GM21515 (cell line): ENCODE data around the gene ITPRID2.
A peak's percentile ranks its signal among the peaks of the same experiment; 100 is the strongest.
"Not testable (repeated sequence)": the region's sequence is repeated elsewhere in the genome, so short reads cannot be mapped to it uniquely, and the experiment has no call there.

Source experiments
- ATAC-seq: cut with Tn5 transposase; IDR thresholded peaks from one replicate; pipeline ENCODE4 v1.9.1; 2021; ENCODE audit not compliant: unreplicated experiment

ITPRID2 gene

GRCh38 chr2:181915102-181915501 lies 23.6 kb downstream of the ITPRID2 start:
- no peak for ATAC-seq

DNA sequence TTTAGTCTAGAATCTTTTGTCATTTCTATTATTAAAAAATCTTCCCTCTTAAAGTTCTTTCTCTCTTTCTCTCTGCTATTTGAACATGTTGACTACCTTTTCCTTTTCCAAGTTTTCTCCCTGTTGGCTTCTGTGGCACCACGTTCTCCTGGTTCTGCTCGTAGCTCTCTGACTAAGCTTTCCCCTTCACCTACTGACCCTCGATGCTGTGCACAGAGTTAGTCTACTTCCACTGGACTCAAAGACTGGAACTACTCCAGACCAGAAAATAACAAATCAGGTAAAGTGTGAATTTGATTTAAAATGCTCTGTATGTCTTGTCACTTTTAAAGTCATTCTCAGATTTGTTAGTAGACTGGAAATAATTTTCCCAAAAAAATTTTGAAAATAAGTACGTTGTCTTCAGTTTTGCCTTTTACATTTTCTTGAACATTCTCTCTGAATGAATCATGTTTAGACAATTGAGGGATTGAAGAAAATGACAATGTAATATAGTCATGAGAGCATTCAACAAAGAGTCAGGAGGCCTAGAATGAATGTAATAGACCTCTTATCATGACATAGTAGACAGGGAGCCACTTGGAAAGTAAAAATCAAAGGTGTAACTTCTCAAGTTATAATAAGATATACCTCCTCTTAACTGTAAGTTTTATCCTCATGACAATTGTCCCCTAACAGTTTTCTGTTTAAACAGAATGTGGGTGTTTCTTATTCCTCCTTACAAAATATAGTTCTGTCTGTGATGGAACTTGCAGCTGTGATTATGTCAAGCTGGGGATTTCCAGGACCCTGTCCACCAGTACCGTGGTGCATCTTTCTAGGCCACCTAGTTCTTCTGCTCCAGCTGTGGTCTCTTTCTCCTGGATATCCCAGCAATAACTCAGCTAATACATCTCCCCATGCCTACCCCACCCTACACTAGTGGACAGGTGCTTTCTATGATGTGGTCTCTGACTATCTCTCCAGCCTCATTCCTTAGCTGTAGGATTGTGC lies 25.5 kb downstream of the ITPRID2 start:
- no peak for ATAC-seq

DNA sequence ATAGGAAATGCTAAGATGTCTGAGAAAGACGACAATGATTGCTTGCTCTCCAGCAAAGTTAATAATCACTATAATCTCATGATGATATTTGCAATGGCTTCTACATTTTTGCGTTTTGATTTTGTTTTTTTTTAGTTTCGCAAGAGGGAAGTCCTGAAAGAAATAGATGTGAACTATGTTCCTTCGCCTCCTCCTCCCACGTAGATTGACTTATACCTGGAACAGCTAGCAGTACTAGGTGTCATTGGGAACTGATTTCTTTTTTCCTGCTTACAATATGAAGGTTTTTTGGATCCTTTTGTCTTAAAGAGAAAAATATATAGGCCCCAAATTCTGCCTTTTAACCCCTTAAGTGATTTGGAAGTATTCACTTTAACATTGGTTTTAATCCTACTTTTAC lies 26.7 kb downstream of the ITPRID2 start:
- ATAC-seq: no peak

GRCh38 chr2:181923121-181923520 lies 31.6 kb downstream of the ITPRID2 start:
- no peak for ATAC-seq

- no peak for ATAC-seq
Observed at GRCh38 chr2:181924336-181924735, 32.8 kb downstream of the ITPRID2 start.

- no peak for ATAC-seq
Observed at GRCh38 chr2:181934694-181935093, 43.2 kb downstream of the ITPRID2 start.

- ATAC-seq: no peak
Observed at GRCh38 chr2:181937473-181937872, 45.9 kb downstream of the ITPRID2 start.

DNA sequence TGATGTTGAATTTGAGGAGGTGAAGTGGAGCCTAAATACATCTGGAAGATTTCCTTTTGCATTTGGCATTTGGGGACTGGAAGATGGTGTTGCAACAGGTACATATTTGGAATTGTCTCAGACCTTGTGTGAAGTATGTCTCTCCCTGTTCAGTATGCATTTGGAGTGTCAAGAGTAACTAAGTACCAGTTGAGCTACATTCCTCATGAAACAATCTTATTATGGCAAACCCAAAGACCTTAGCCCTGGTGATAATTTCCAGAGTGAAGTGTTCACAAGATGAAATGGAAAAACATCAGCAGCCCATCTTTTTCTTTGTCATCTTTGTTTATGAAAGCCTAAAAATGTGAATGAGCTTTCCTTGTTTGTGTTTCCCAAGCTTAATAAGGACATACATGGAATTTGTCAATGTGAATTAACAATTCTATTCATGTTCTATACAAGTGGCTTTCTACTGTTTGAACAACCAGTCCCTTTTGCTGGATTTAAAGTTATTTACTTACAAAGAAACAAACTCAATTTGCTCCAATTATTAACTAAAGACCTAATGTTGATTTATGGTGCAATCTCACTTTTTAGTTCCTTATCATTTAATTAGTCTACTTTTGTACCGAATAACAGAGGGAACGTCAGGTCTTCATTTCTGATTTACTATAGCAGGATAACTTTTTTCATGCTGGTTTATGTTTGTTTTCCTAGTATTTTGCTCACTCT lies 52.0 kb downstream of the ITPRID2 start:
- no peak for ATAC-seq

DNA sequence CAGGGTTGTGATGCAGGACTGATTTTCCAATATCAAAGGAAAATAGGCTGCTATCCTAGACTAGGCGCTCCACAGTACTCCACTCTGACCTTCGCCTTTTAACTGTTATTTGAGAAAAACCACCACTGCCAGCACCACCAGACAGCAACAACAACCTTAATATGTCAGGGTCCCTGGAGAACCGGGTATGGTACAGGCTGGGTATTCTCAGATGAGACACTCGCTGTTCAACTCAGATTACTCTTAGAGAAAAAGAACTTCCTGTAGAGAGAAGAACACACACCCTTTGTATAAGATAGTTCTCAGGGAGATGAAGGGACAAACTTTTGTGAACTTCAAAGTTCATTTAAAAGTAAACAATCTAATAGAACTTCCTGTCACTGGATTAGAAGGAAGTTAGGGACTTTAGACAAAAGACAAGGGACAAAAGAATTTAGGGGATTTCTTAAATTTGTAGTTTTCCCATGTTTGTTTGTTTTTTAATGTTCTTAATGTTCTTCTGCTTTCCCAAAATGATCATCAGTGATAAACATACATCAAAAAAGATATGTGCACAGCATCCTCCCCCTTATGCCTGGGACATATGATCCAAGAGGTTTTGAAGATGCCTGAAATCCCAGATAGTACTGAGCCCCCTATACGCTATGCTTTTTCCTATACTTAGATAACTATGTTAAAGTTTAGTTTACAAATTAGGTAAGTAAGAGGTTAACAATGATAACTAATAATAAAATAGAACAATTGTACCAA lies 52.8 kb downstream of the ITPRID2 start:
- ATAC-seq: no peak

- no peak for ATAC-seq
Observed at GRCh38 chr2:181944914-181945291, 53.4 kb downstream of the ITPRID2 start.

- ATAC-seq: no peak
Observed at GRCh38 chr2:181946444-181947127, 55.1 kb downstream of the ITPRID2 start.

DNA sequence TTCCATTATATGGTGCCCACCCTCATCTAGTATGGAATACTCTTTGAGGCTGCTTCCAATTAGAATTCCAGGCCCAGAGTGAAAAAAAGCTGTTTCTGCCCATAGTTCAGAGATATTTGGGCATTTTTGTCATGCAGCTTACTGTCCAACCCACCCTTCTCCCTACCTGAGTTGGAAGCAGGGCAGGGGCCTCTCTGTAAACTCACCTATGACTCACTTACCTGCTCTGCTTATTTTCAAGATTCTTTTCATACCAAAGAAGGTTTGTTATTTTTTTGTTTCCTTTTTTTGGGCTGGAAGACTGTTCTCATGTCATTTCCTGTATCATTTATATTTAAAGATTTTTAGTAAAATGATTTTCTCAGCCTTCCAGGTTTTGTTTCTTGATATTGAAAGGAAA lies 55.7 kb downstream of the ITPRID2 start:
- no peak for ATAC-seq

DNA sequence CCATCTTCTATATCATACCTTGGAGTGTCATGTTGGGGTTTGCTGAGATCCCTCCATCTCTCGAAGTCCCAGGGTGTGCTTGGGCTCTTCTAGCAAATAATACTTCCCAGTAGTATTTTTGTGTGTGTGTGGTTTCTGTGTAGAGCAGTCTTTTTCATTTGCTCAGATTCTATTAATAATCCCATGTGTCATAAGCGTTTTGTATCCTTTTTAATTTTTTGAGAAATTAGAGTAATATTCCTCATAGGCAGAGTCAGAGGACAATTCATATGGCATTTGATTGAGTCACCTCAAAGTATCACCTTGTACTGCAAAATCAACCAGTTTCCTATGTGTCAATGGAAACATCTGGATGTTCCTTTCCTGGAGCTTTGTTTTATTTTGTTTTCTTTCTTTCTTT lies 56.7 kb downstream of the ITPRID2 start:
- no peak for ATAC-seq

DNA sequence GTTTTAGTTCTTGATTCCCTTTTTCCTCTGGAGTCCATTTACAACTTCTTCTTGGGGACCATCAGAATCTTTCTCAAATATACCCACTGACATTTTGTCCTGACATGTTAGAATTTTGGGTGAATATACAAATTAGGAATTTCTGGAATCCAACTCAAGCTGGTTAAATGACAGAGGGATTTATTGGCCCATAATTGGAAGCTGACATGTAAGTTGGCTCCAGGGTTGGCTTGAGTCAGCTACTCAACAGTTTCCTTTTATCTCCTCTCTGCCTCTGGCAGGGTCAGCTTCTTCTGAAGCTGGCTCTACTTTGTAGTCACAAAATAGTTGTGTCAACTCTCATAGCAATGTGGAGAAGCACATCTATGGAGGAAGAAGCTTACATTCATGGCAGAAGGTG lies 57.5 kb downstream of the ITPRID2 start:
- no peak for ATAC-seq

DNA sequence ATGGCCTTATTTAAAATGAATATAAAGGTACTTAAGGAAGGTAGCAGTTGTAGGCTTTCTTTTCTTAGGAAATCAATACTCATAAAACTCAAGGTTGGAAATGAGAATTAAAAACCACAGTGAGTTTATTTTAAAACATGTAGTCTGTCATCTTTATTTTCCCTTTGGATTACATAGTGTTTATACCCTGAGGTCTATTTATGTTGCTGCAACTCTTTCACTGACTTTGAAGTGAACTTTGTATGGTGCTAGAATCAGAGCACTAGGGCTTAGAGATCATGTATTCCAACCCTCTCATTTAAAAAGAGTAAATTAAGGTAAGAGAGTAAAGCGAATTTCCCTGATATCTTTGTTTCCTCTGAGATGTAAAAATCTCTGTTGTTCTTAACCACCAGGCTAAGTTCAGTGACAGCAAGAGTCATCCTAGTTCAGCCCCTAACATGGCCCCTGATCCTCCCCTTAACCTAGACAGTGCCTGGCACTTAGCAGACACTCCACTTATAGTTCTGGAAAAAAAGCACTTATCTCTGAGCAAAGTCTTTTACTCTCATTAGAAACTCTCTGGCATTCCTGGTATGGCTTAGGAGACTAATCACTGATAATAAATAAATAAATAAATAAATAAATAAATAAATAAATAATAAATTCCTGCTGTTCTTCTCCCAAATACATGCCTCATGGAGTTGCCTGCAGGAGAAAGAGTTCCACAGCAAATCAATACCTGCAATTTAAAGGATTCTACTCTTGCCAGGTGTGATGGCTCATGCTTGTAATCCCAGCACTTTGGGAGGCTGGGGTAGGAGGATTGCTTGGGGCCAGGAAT lies 61.1 kb downstream of the ITPRID2 start:
- ATAC-seq: no peak

DNA sequence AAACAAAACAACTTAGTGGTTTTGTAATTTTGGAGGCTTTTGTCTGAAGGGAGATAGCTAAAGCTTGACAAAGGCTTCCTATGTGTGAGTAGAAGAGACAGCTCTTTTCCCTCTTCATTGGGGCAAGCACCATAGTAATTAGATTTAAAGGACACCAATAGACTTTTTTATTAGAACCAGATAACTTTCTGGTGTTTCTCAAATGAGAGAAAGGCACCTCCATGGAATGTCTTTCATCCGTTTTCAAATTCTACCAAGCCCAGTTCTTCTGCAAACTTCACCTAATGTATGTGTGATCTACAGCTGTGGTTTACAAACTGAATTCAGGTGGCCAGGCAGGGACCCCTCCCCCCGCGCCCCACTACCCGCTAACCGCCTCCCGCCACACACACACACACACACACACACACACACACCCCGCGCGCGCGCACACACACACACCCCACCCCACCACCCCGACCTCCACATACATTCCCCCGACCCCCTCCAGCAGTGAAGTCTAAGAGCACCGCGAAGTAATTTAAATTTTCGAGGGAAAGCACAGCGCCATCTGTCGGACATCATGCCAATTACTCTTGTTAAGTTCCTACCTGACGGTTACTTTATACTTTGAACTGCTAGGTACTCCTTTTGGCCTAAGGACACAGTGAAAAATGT lies 62.5 kb downstream of the ITPRID2 start:
- ATAC-seq: peak; percentile 89

DNA sequence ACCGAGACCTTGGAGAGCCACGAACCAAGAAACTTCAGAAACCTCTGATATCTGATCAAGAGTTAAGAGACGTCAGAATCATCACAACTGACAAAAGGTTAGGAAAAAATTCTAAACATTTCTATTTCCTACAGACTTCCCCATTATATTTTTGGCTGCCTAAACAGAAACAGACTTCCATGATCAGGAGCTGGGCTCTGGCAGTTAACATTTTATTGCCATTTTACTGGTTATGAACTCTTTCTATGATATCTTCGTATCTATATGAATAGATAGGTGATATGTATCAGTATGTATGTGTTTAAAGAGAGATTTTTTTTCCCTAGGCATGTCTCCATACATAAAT lies 63.0 kb downstream of the ITPRID2 start:
- no peak for ATAC-seq

DNA sequence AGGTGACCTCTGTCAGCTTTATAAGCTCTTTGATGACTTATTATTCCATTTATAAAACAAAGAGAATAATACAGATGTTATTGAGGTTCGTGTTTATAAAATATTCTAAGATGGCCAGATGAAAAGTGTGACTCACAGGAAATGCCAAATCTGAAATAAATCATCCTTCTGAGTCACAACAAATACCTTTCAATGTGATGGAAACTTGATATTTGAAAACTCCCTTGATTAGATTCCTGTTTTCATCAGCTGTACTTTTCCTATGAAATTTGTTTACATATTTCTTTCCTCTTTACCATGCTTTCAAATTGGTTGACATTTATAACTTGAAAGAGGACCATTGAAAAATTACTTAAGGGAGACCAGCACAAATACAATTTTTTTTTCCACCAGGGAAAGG lies 63.5 kb downstream of the ITPRID2 start:
- ATAC-seq: no peak

- ATAC-seq: not testable (repeated sequence)
Observed at GRCh38 chr2:181955866-181956265, 64.3 kb downstream of the ITPRID2 start.

DNA sequence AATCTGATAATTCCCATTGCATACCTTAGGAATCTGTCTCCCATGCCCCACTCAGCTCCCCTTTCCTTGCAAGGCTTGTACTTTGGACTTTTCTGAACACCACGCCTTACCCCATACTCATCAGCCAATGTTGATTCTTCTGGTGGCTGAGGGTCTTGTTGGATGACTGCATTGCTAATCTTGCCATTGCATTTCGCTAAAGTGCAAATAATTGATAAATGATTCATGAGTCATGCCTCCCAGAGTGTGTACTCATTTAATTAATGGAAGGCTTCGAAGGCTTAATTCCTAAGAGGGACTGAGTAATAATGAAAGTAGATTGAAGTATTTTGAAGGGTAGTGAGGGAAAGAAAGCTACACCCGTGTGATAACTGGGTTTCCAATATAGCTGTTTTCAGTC lies 66.1 kb downstream of the ITPRID2 start:
- ATAC-seq: no peak
